UCSD-AML1 (cell line): Measurements from ENCODE around the gene TBX1.

Experiments used
- DNase-seq: peaks from one replicate; lab custom pipeline; 2025; ENCODE audit not compliant: unreplicated experiment; lab: John Stamatoyannopoulos, UW

Gene TBX1

DNA sequence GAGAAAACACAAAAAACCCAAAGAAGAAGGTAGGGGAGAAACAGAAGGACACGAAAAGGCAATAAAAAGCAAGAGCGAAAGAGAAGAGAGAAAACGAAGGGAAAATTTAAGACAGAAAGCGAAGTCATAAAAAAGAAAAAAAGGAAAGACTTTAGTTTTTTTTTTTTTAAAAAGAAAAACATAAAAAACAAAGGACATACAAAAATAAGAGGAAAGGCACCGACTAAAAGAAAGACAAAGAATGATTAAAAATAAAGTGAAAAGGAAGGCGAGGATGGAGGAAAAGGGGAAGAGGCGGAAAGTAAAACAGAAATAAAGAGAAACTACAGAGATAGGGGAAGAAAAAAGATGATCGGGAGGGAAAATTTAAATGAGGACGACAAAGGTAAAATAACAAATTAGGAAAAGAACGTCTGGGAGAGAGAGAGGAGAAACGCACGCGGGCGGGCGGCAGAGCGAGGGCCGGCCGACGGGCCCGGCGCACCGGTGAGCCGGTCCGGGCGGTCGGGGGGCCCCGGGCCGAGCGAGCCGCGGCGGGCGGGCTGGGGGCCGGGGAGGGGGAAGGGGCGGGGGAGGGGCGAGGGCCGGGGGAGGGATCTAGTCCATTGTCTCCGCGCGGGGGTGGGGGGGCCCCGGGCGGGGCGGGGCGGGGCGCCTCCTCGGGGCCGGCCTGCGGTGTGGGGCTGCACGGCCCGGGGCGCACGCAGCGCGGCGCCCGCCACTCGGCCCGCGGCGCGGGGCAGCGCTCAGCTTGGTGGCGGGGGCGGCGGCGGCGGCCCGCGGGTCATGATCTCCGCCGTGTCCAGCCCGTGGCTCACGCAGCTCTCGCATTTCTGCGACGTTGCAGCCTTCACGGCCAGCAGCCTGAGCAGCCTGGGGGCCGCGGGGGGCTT, at the start of gene TBX1:
TBX1 (plus strand) TSS at position 721 of the 893 bp plus-strand sequence; CDS start at position 787, 66 bp downstream.
- no peak for DNase-seq

DNA sequence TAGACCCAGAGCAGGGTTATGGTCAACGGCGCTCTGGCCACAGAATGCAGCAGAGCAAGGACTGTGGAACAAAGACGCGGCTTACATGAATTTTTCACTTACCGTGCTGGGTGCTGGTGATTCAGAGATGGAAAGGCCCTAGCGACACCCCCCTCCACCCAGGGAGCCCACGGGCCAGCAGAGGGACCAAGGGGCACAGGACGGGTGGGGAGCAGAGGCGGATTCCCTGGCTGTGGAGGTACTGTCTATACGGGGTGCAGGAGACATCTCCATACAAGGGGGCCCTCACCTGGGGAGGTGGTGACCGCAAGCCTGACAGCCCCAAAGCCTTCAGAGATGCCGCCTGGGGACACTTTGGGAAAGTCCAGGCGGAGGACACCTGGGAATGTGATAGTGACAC, 47.3 kb upstream of the TBX1 start:
- DNase-seq, result no peak

DNA sequence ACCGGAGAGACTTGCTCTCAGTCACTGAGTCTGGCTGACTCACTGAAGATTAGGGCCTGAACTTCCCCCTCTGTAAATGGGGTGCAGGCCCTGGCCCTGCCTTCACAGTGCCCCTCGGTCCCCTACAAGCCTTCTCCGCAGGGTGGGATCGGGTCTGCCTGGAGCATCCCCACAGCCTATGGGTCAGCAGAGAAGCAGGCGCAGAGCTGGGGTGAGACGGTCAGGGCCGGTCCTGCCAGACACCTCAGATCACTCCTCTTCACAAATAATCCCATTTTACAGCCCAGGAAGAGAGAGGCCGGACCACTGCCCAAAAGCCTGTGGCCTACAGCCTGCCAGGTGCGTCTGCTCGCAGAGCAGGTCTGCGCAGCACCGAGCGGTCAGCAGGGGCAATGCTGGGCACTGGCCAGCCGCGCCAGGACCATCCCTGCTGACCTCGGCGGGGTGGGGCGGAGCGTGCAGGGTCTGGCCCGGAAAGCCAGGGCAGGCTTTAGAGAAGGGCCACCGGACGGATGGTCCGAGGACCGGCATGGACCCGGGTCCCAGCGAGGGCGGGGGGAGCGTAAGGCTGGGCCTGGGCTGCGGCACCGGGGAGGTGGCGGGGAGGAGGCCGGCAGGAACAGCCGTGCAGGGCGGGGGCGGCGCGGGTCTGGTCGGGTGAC, 46.8 kb upstream of the TBX1 start:
- no peak for DNase-seq

DNA sequence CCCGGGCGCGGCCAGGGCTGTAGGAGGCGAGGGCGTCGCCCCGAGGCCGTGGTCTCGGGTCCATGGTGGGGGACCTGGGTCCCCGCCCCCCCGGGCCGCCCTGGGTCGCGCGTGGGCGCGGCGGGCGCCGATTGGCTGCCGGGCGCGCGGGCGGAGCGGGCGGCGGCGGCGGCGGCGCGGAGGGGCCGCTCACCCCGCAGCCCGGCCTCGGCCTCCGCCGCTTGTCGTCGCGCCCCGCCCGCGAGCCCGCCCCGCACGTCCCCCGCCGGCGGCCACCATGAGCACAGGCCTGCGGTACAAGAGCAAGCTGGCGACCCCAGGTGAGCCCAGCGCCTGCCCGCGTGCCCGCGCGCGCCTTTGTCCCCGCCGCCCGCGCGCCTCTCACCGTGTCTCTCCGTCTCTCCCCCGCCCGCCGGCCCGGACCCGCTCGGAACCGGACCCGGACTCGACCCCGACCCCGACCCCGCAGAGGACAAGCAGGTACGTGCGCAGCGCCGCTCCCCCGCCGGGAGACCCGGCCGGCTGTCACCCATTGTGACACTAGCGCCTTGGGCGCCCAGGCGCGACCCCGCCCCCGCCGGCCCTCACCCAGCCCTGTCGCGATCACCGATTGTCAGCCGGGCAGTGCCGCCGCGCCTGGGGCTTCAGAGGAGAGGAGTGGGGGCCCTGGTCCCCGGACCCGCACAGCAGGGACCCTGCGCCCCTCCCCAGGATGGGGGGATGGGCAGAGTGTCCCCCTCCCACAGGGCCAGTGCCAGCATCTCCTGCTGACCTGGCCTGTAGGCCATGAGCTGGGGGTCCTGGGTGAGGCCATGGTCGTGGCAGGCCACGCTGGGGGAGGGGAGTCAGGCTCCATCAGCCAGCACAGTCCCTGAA, 46.0 kb upstream of the TBX1 start, which contains the start of gene SEPTIN5:
SEPTIN5 (plus strand) TSS at position 192 of the 876 bp plus-strand sequence; CDS start at position 278, 86 bp downstream.
- DNase-seq, result no peak

DNA sequence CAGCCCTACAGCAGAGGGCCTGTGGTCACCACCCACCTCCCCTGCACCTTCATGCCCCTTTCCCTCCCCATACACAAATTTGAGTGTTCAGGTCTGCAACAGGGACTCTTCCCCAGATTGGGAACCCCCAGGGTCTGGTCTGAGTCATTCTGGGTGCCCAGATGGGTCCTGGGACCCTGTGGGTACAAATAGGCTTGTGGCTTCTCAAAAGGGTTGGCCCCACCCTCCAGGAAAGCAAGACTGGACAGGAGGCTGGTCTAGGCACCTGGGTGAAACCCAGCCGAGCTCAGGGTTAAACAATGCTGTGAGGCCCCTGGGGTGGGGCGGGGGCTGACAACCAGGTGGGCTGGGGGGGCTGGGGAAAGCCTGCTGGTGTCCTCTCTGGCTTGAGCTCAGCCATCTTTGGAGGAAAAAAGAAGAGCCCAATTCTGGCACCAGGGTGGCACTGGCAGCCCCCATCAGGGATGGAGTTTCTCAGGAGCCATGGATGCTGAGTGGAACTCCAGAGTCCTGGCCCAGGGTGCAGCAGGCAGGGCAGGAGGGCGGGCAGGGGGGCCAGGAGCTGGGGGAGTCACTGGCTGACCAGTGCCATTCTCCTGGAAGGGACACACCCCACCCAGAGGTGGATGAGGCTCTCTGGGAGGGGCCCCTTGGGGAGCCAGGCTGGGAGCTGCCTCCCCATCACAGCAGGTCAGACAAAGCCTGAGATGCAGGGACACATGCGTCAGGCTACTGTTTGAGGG, 45.2 kb upstream of the TBX1 start:
- no peak for DNase-seq

- DNase-seq, result no peak
Observed at GRCh38 chr22:19716041-19716828, 44.3 kb upstream of the TBX1 start.

- no peak for DNase-seq
Observed at GRCh38 chr22:19716829-19717105, 43.8 kb upstream of the TBX1 start.

GRCh38 chr22:19717181-19717580, 43.4 kb upstream of the TBX1 start:
- DNase-seq, result no peak

DNA sequence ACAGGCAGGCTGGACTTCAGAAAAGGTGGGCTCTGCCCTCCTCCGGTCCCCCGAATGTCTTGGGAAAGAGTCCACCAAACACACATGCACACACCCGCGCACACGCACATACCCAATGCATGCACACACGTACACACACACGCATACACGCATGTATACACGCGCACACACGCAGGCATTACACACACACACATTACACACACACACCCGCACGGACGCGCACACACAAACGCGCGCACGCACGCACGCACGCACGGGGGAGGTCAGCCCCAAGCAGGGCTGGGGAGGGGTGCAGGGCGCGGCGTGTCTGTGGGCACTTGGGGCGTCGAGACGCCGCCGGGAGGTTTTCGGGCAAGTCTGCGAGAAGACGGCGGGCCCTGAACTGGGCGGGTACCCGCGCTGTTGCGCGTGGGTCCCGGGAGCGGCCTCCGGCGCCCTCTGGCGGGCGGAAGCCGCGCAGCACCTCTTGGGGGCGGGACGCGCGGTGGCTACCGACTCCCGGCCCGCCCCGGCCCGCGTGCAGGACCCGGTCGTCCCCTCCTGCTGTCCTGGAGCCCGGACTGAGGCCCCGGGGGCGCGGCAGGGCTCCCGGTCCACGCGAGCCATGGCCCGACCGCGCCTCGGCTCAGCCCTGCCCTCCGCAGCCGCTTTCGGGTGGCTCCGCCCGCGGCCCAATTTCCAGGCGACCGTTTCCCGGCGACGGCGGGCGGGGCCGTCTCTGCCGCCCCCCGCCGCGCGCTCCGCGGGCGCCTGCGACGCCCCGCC, 42.7 kb upstream of the TBX1 start:
- peak; percentile 79 for DNase-seq

DNA sequence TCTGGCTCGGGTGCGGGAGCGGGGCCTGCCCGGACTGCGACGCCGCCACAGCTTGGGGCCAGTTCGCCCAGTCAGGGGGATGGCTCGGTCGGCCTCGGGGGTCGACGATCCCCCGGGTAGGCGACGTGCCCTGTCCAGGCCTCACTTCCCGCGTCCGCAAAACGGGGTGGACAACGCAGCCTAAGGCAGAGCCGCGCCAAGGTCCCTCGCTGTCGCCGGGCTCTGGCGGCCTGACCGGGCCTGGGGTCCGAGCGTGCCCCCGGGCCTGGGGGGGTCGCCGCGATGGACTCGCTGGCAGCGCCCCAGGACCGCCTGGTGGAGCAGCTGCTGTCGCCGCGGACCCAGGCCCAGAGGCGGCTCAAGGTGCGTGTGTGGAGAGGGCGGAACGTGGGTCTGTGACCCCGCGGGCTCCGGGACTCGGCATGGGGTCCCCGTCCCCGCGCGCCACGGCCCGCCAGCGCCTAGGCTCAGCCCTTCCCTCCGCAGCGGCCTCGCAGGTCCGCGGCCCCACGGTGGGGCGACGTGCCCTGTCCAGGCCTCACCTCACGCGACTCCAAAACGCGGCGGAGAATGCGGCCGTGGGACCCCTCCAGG, 42.0 kb upstream of the TBX1 start:
- no peak for DNase-seq

DNA sequence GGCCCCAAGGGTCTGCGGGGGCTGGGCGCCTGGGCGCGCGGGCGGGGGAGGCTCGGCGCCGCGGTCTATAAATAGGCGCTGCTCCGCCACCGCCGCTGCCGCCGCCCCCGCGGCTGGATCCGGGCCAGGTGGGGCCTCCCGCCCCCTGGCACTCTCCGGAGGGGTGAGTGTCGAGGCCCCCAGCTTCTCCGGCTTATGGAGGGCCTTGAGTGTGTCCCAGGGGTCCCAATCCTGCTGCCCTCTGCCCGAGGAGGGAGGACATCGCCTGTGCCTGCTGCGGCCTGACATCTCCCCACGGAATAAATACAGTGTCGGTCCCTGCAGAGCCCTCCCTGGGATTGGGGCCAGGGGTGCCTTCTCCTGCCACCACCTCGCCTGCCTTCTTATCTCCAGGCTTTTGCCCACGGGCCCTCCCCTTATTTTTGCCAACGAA, 41.5 kb upstream of the TBX1 start:
- no peak for DNase-seq

GRCh38 chr22:19719488-19720021, 41.0 kb upstream of the TBX1 start:
- no peak for DNase-seq

GRCh38 chr22:19720150-19720827, 40.3 kb upstream of the TBX1 start:
- DNase-seq, result no peak

DNA sequence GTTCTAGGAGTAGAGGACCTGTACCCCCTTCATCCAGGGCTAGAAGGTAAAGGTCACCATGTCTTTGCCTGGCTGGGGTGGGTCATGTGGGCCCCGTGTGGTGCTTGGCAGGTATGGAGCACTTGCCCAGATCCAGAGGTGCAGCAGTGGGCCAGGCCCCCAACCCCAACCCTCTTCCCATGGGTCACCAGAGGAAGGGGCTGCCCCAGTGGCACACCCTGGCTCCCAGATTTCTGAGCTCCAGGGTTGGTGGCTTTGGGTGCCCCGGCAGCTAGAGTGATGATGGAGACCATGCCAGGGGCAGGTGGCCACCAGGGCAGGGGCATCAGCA, 39.6 kb upstream of the TBX1 start:
- no peak for DNase-seq

GRCh38 chr22:19721330-19722177, 39.0 kb upstream of the TBX1 start:
- no peak for DNase-seq

DNA sequence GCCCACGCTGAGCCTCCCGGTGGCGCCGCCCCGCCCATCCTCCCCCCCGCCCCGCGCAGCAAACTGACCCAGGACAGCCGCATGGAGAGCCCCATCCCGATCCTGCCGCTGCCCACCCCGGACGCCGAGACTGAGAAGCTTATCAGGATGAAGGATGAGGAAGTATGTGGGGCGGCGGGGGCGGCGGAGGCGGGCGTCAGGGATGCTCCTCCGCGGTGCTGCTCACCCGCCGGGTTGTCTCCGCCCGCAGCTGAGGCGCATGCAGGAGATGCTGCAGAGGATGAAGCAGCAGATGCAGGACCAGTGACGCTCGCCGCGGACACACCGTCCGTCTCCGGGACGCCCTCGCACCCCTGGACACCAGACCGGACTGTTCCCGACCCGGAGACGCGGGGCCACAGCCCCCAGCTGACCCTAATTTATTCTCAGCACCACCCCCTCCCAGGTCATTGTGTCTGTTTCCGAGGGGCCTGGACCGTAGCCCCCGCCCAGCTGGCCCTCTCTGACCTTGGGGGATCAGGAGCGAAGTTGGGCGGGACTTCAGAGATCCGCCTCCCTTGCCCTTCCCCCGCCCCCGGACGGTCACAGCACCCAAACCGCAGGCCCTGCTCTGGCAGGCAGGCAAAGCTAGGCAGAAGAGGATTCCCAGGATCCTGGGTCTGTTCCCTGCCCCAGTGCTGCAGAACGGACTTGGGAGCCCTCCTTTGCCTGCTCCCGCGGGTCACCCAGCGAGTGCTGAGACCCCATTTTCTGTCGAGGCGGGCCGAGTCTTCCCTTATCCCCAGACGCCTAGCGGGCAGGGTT, 38.2 kb upstream of the TBX1 start:
- DNase-seq, result no peak

DNA sequence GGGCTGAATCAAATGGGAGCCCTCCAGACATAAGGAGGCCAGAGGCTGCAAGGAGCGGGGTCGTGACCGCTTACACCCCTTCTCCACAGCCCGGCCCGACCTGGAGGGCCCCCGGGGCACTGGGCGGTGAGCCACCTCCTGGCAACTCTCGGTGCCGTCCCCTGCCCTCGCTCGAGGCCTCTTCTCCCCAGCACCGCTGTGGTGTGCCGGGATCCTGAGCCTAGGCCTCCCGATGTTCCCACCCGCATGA, 37.7 kb upstream of the TBX1 start:
- DNase-seq, result no peak
